Heart right ventricle (tissue), 16 donors: Measurements from ENCODE around the gene DRAP1. TPM values are rescaled to one million over a fixed set of nuclear protein-coding genes. Genes with fewer than 3 reads are reported as not detected.

Source experiments
- ATAC-seq, 8 donors: fragments of 200-7000 bp; cut with Tn5 transposase; one replicate each; pipeline ENCODE4 v1.9.1; 2020; ENCODE audit warnings: mild to moderate bottlenecking in 8 of 8, moderate library complexity in 8 of 8, moderate number of reproducible peaks in 1 of 8
- DNase-seq, 2 donors: peaks; one replicate each; pipeline ENCODE4 v3.0.0-alpha.2; 2020
- H3K27ac ChIP-seq, 10 donors: fragments of 200-600 bp; sonication (generic) in 2 of 10; one replicate each; pipeline versions ENCODE4 v1.5.0 to v1.8.0; 2020 to 2022; ENCODE audit warnings: mild to moderate bottlenecking in 3 of 10
- H3K27me3 ChIP-seq, 7 donors: fragments of 200-600 bp; one replicate each; pipeline ENCODE4 v1.8.0; 2021 to 2022; ENCODE audit warnings: mild to moderate bottlenecking in 2 of 7
- H3K36me3 ChIP-seq, 9 donors: fragments of 200-600 bp; sonication (generic) in 1 of 9; one replicate each; pipeline versions ENCODE4 v1.5.0 to v1.8.0; 2020 to 2022; ENCODE audit warnings: mild to moderate bottlenecking in 2 of 9
- H3K4me1 ChIP-seq, 9 donors: fragments of 200-600 bp; sonication (generic) in 1 of 9; one replicate each; pipeline versions ENCODE4 v1.5.0 to v1.8.0; 2020 to 2022; ENCODE audit warnings: mild to moderate bottlenecking in 4 of 9
- H3K4me3 ChIP-seq, 10 donors: fragments of 200-600 bp; sonication (generic) in 2 of 10; one replicate each; pipeline versions ENCODE4 v1.5.0 to v1.8.0; 2020 to 2022; ENCODE audit warnings: mild to moderate bottlenecking in 7 of 10, moderate library complexity in 2 of 10
- H3K9me3 ChIP-seq, 11 donors: fragments of 200-600 bp in 10 of 11; sonication (generic) in 2 of 11; one replicate each; pipeline versions ENCODE4 v1.5.0 to v1.8.0; 2013 to 2022; ENCODE audit warnings: mild to moderate bottlenecking in 2 of 11, control low read depth in 1 of 11, moderate library complexity in 1 of 11
- WGBS, 2 donors: extraction: QIAGEN DNeasy Blood & Tissue Kit; methylation state at CpG; one replicate each; pipeline ENCODE4 v1.1.7; 2013; ENCODE audit warnings: inconsistent platforms in 1 of 2; 5-methylcytosine and 5-hydroxymethylcytosine counted together
- intact Hi-C, 10 donors: fragments of 100-400 bp; cut with DNase I; formaldehyde crosslinking; loops; one replicate each; pipeline versions ENCODE4 v1.11.1 to v1.14.2; 2022
- polyA plus RNA-seq, 2 donors: library from polyadenylated mRNA; stranded (reverse); fragments of 200-250 nt; gene quantifications; one replicate each; pipeline ENCODE4 v1.2.3, GENCODE V29; 2013
- total RNA-seq, 10 donors: library from RNA; stranded (reverse); fragmentation: NEBNext Ultra II Directional in 3 of 10; extraction: Animal tissue kit (Norgen Biotek cat#: 25700) in 3 of 10; gene quantifications; one replicate each; pipeline versions ENCODE4 v1.2.1 to v1.2.4, GENCODE V29; 2021 to 2023
- TF ChIP-seq, protein P1 (sequence below), 9 donors: fragments of 200-600 bp; sonication (generic) in 2 of 9; IDR thresholded peaks; one replicate each; pipeline versions ENCODE4 v1.5.0 to v1.8.0; 2021 to 2022; ENCODE audit warnings: antibody characterized with exemption in 9 of 9, mild to moderate bottlenecking in 5 of 9, moderate library complexity in 1 of 9
- donor health status: Arrhythmogenic right ventricular cardiomyopathy.
- donor health status: ischemic (EF 13 %, LVEDD 7.1; RV severe dilation, severe dysfunction).
- donor health status: healthy with polysubstance abuse.
- donor health status: DM: no; HTN: yes; CAD: no.
- donor health status: DM: no; HTN: no; CAD: no.
- donor health status: ischemic (EF 25% LVEDD 6.9; RV normal size, moderate dysfunction).
- donor health status: ischemic (EF 25% LVEDD 5.7; RV mildly dilated, moderate dysfunction).
- donor health status: healthy.
- donor health status: DM: yes; HTN: yes; CAD: no.
- donor health status: Ischemic cardiomyopathy.
- donor health status: ischemic (EF 35%, LVEDD 5.7; RV mildly dilated, moderate dysfunction).
- donor health status: nonischemic (EF 11% LVEDD 7.7; RV severe dilation, severe dysfunction).
- donor health status: DM: yes; HTN: yes; CAD: no.
- donor health status: PGD.
- donor health status: ischemic (EF 29% LVEDD 5.4; RV normal size, mild dysfunction).
- donor health status: nonischemic (EF 23%, LVEDD 6.1; RV moderate dilation, normal function).

DRAP1 gene
- total and polyA plus RNA-seq, 12 donors, result 69.4 to 210 (median 98.8) TPM

DNA sequence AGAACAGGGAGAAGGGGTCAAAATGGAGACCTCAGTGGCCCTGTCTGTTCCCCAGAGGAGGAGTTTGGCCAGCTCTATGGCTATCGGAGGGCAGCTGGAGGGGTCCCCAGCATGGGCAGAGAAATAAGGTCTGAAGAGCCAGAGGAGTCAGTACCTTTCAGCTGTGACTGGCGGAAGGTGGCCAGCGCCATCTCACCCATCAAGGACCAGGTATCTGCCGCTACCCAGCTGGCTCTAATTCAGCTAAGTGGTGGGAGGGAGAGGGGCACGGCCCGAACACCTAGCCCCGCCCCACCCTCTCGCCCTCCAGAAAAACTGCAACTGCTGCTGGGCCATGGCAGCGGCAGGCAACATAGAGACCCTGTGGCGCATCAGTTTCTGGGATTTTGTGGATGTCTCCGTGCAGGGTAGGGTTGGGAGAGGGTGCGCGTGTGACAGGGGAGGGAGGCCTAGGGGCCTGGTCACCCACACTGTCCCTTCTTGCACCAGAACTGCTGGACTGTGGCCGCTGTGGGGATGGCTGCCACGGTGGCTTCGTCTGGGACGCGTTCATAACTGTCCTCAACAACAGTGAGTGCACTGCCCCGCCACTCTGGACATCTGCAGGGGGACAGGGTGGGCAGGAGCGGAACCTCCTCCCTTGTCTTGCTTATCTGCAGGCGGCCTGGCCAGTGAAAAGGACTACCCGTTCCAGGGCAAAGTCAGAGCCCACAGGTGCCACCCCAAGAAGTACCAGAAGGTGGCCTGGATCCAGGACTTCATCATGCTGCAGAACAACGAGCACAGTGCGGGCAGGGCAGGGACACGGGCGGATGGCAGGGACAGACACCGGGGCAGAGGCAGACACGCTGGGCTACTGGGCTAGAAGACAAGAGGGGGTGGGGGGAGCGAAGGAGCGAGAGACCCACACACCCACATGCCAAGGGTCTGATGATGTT lies 36.8 kb upstream of the DRAP1 start:
- intact Hi-C loops, result loop anchor here in 4 of 10 donors (5.0 to 10.0 kb wide), 3 partner anchors 100 to 168 kb away; partner anchors contain the start of gene KAT5 (in 1 of the 4)
- no peak overlapping the region for H3K4me3 ChIP-seq
- no peak for DNase-seq
- no peak for ATAC-seq
- peaks cover 1 to 26% (median 14%) of the 10 kb centered on the region in 9 donors for H3K4me1 ChIP-seq
- peaks cover 0 to 55% (median 19%) of the 10 kb centered on the region in 9 donors for H3K36me3 ChIP-seq
- no peaks in the 10 kb centered on the region for H3K27me3 ChIP-seq
- 90 to 94% methylated on average over 30 of the region's 30 CpGs for WGBS, 2 donors
- no peak overlapping the region for H3K27ac ChIP-seq
- TF ChIP-seq, protein P1, sequence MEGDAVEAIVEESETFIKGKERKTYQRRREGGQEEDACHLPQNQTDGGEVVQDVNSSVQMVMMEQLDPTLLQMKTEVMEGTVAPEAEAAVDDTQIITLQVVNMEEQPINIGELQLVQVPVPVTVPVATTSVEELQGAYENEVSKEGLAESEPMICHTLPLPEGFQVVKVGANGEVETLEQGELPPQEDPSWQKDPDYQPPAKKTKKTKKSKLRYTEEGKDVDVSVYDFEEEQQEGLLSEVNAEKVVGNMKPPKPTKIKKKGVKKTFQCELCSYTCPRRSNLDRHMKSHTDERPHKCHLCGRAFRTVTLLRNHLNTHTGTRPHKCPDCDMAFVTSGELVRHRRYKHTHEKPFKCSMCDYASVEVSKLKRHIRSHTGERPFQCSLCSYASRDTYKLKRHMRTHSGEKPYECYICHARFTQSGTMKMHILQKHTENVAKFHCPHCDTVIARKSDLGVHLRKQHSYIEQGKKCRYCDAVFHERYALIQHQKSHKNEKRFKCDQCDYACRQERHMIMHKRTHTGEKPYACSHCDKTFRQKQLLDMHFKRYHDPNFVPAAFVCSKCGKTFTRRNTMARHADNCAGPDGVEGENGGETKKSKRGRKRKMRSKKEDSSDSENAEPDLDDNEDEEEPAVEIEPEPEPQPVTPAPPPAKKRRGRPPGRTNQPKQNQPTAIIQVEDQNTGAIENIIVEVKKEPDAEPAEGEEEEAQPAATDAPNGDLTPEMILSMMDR (IDR thresholded peaks at IDR 0.05), result no peak
- no peaks in the 10 kb centered on the region for H3K9me3 ChIP-seq

GRCh38 chr11:65883058-65883761 lies 36.0 kb upstream of the DRAP1 start:
- WGBS, 2 donors, result 90 to 94% methylated on average over 13 of the region's 13 CpGs
- Histone ChIP-seq H3K9me3 (no peaks in the 10 kb centered on the region), H3K36me3 (peaks cover 0 to 55% (median 19%) of the 10 kb centered on the region in 9 donors), H3K27ac (no peak overlapping the region), H3K4me1 (peaks cover 5 to 32% (median 20%) of the 10 kb centered on the region in 9 donors), H3K27me3 (no peaks in the 10 kb centered on the region), H3K4me3 (no peak overlapping the region)
- no peak for DNase-seq
- no peak for ATAC-seq
- intact Hi-C loops, result loop anchor here in 4 of 10 donors (5.0 to 10.0 kb wide), 3 partner anchors 99 to 168 kb away; partner anchors contain the start of gene KAT5 (in 1 of the 4)
- TF ChIP-seq, protein P1 (IDR thresholded peaks at IDR 0.05), result no peak

- no peak for DNase-seq
- TF ChIP-seq, protein P1 (IDR thresholded peaks at IDR 0.05), result no peak
- ATAC-seq, result no peak
- no peaks in the 10 kb centered on the region for H3K27me3 ChIP-seq
- H3K4me3 ChIP-seq, result no peak overlapping the region
- peaks cover 0 to 55% (median 19%) of the 10 kb centered on the region in 9 donors for H3K36me3 ChIP-seq
- H3K27ac ChIP-seq, result no peak overlapping the region
- 81 to 83% methylated on average over 28 of the region's 28 CpGs for WGBS, 2 donors
- intact Hi-C loops, result loop anchor here in 9 of 10 donors (1.0 to 10.0 kb wide), 5 partner anchors 98 to 169 kb away; partner anchors contain the start of gene KAT5 (in 1 of the 9)
- H3K9me3 ChIP-seq, result no peaks in the 10 kb centered on the region
- peaks cover 5 to 38% (median 23%) of the 10 kb centered on the region in 9 donors for H3K4me1 ChIP-seq
These were observed 35.2 kb upstream of the DRAP1 start for GRCh38 chr11:65883786-65884715.
